Rectal smooth muscle tissue (tissue), 1 donor: ENCODE data around the gene SLF2.

Experiments
- H3K27ac ChIP-seq: one replicate; pipeline ENCODE4 v1.7.0; 2013; ENCODE audit warnings: low read depth, low read length, inconsistent platforms
- H3K27me3 ChIP-seq: one replicate; pipeline ENCODE4 v1.7.0; 2013; ENCODE audit warnings: low read length; ENCODE audit not compliant: control insufficient read depth, insufficient read depth
- H3K36me3 ChIP-seq: one replicate; pipeline ENCODE4 v1.7.0; 2013; ENCODE audit warnings: low read length; ENCODE audit not compliant: control insufficient read depth, insufficient read depth
- H3K4me1 ChIP-seq: one replicate; pipeline ENCODE4 v1.7.0; 2013; ENCODE audit warnings: low read length; ENCODE audit not compliant: control insufficient read depth, insufficient read depth
- H3K4me3 ChIP-seq: one replicate; pipeline ENCODE4 v1.7.0; 2013; ENCODE audit warnings: low read length
- H3K9ac ChIP-seq: one replicate; pipeline ENCODE4 v1.7.0; 2013; ENCODE audit warnings: low read length

SLF2 gene

GRCh38 chr10:100912013-100912604, 654 bp upstream of the SLF2 start:
- no peaks in the 10 kb centered on the region for H3K27me3 ChIP-seq
- H3K4me3 ChIP-seq: peak overlapping the region; percentile 78
- H3K9ac ChIP-seq: peak overlapping the region; percentile 25
- H3K27ac ChIP-seq: peak overlapping the region; percentile 96
- H3K4me1 ChIP-seq: peaks cover 6% of the 10 kb centered on the region
- no peaks in the 10 kb centered on the region for H3K36me3 ChIP-seq

GRCh38 chr10:100913470-100913865, 705 bp downstream of the SLF2 start:
- no peak overlapping the region for H3K9ac ChIP-seq
- H3K4me1 ChIP-seq: peaks cover 6% of the 10 kb centered on the region
- peak overlapping the region; percentile 81 for H3K27ac ChIP-seq
- H3K36me3 ChIP-seq: peaks cover 2% of the 10 kb centered on the region
- H3K27me3 ChIP-seq: no peaks in the 10 kb centered on the region
- peak overlapping the region; percentile 79 for H3K4me3 ChIP-seq

- Histone ChIP-seq H3K36me3 (peaks cover 5% of the 10 kb centered on the region), H3K9ac (no peak overlapping the region), H3K27ac (no peak overlapping the region), H3K4me3 (no peak overlapping the region), H3K4me1 (peaks cover 6% of the 10 kb centered on the region), H3K27me3 (no peaks in the 10 kb centered on the region)
Observed at GRCh38 chr10:100917071-100917470, 4.3 kb downstream of the SLF2 start.

- H3K4me3 ChIP-seq: no peak overlapping the region
- H3K9ac ChIP-seq: no peak overlapping the region
- no peaks in the 10 kb centered on the region for H3K4me1 ChIP-seq
- no peak overlapping the region for H3K27ac ChIP-seq
- H3K36me3 ChIP-seq: peaks cover 25% of the 10 kb centered on the region
- no peaks in the 10 kb centered on the region for H3K27me3 ChIP-seq
Observed at GRCh38 chr10:100923580-100923979, 10.8 kb downstream of the SLF2 start.

GRCh38 chr10:100927266-100927665, 14.5 kb downstream of the SLF2 start:
- H3K4me3 ChIP-seq: no peak overlapping the region
- H3K36me3 ChIP-seq: peaks cover 33% of the 10 kb centered on the region
- no peaks in the 10 kb centered on the region for H3K27me3 ChIP-seq
- no peak overlapping the region for H3K27ac ChIP-seq
- H3K4me1 ChIP-seq: no peaks in the 10 kb centered on the region
- no peak overlapping the region for H3K9ac ChIP-seq

- no peaks in the 10 kb centered on the region for H3K4me1 ChIP-seq
- H3K27ac ChIP-seq: no peak overlapping the region
- no peak overlapping the region for H3K9ac ChIP-seq
- H3K27me3 ChIP-seq: no peaks in the 10 kb centered on the region
- peaks cover 32% of the 10 kb centered on the region for H3K36me3 ChIP-seq
- H3K4me3 ChIP-seq: no peak overlapping the region
Observed at GRCh38 chr10:100928039-100928438, 15.3 kb downstream of the SLF2 start.

- no peaks in the 10 kb centered on the region for H3K27me3 ChIP-seq
- peaks cover 23% of the 10 kb centered on the region for H3K36me3 ChIP-seq
- no peak overlapping the region for H3K9ac ChIP-seq
- H3K27ac ChIP-seq: no peak overlapping the region
- H3K4me3 ChIP-seq: no peak overlapping the region
- no peaks in the 10 kb centered on the region for H3K4me1 ChIP-seq
Observed at GRCh38 chr10:100930368-100930767, 17.6 kb downstream of the SLF2 start.

- no peaks in the 10 kb centered on the region for H3K27me3 ChIP-seq
- no peak overlapping the region for H3K27ac ChIP-seq
- no peak overlapping the region for H3K9ac ChIP-seq
- no peaks in the 10 kb centered on the region for H3K4me1 ChIP-seq
- no peak overlapping the region for H3K4me3 ChIP-seq
- H3K36me3 ChIP-seq: peaks cover 23% of the 10 kb centered on the region
Observed at GRCh38 chr10:100934084-100934659, 21.4 kb downstream of the SLF2 start.

- Histone ChIP-seq H3K9ac (no peak overlapping the region), H3K27ac (no peak overlapping the region), H3K27me3 (no peaks in the 10 kb centered on the region), H3K4me1 (no peaks in the 10 kb centered on the region), H3K36me3 (peaks cover 18% of the 10 kb centered on the region), H3K4me3 (no peak overlapping the region)
Observed at GRCh38 chr10:100939763-100940344, 27.1 kb downstream of the SLF2 start.

GRCh38 chr10:100942229-100942628, 29.5 kb downstream of the SLF2 start:
- Histone ChIP-seq H3K27ac (no peak overlapping the region), H3K27me3 (no peaks in the 10 kb centered on the region), H3K4me3 (no peak overlapping the region), H3K9ac (no peak overlapping the region), H3K4me1 (no peaks in the 10 kb centered on the region), H3K36me3 (peaks cover 28% of the 10 kb centered on the region)

- Histone ChIP-seq H3K4me3 (no peak overlapping the region), H3K27me3 (no peaks in the 10 kb centered on the region), H3K4me1 (no peaks in the 10 kb centered on the region), H3K9ac (no peak overlapping the region), H3K36me3 (peaks cover 20% of the 10 kb centered on the region), H3K27ac (no peak overlapping the region)
Observed at GRCh38 chr10:100943508-100943907, 30.7 kb downstream of the SLF2 start.

GRCh38 chr10:100945754-100946153, 33.0 kb downstream of the SLF2 start:
- H3K27me3 ChIP-seq: no peaks in the 10 kb centered on the region
- H3K4me3 ChIP-seq: no peak overlapping the region
- H3K27ac ChIP-seq: no peak overlapping the region
- peaks cover 17% of the 10 kb centered on the region for H3K36me3 ChIP-seq
- H3K9ac ChIP-seq: no peak overlapping the region
- no peaks in the 10 kb centered on the region for H3K4me1 ChIP-seq

GRCh38 chr10:100948916-100949315, 36.2 kb downstream of the SLF2 start:
- Histone ChIP-seq H3K4me3 (no peak overlapping the region), H3K27ac (no peak overlapping the region), H3K36me3 (peaks cover 16% of the 10 kb centered on the region), H3K27me3 (no peaks in the 10 kb centered on the region), H3K9ac (no peak overlapping the region), H3K4me1 (no peaks in the 10 kb centered on the region)
